Astrocyte of the hippocampus (primary cell): ENCODE measurements around the gene RPA1.
A peak's percentile ranks its signal among the peaks of the same experiment; 100 is the strongest.

ENCODE experiments used
- DNase-seq: peaks from one replicate; pipeline ENCODE4 v3.0.0; 2011; ENCODE audit warnings: low read depth, low spot score

RPA1 gene

DNA sequence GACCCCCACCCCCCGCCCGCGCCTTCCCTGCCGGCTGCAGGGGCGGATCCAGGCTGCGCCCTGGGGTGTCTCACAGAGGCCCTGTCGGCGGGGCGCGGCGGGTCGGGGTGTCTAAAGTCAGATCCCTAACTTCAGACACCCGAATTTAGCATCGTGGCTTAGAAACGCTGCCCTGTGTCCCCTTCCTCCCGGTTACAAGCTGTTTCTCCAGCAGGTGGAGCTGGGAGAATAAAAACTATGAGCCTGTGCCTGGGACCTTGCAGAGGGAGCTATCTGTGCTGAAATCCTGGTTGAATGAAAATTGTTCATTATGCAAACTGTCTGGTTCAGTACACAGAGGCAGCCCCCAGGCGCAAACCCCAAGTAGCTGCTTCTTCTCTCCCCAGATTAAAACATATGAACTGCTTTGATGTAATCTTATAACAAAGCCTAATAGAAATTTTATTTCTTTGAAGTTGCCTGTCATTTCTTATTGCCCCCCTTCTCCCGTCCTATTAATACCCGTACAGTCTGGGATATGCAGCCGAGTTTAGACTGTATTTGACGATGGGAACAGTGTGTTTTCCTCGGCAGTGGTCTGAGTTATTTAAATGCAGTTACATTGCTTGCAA is 79.0 kb downstream of the RPA1 start:
- peak; percentile 86 for DNase-seq

DNA sequence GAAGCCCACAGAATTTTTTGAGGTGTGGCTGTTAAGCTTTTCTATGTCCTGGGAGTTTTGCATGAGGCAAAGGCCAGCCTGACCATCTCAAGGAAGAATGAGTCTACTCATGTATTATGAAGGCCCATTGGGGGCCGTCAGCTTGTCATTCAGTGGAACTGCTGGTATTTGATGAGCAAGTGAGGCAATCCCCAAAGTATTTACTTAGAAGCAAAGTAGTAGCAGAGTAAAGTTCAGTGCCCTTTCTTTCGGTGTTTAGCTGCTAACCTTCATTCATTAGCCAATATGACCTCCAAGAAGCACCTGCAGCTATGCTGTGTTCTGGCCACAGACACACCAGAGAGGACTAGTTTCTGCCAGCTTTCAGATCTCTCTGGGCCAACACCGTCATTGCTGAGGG is 80.2 kb downstream of the RPA1 start:
- DNase-seq: no peak

DNA sequence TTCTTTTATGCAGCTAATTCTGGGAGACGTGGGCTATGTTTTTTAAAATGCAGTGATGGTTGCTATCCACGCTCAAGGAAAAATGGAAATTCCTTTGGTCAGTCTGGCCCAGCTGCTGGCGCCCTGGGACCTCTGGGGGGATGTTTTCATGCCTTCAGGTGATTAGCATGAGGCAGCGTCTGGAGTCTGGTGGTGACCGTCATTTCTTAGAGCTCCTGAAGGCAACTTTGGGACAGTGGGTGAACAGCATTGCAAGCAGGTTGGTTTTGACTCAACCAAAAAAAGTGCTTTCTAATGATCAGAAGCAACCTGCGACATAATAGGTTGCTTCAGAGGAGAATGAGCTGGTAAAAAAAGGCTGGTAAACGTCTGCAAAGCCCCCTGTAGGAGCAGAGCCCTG is 82.3 kb downstream of the RPA1 start:
- DNase-seq: no peak

DNA sequence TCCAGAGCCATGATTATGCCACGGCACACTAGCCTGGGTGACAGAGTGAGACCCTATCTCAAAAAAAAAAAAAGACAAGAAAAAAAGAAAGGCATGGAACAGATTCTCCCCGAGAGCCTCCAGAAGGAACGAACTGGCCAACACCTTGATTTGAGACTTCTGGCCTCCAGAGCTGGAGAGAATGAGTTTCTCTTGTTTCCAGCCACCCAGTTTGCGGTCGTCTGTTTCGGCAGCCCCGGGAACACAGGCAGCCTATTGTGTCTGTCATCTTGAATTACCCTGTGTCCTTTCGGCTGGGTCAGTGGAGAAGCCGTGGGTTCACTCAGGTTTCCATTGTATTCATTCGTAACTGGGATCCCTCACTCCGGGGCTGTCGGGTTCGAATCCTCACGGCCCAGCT is 83.9 kb downstream of the RPA1 start:
- DNase-seq: no peak

DNA sequence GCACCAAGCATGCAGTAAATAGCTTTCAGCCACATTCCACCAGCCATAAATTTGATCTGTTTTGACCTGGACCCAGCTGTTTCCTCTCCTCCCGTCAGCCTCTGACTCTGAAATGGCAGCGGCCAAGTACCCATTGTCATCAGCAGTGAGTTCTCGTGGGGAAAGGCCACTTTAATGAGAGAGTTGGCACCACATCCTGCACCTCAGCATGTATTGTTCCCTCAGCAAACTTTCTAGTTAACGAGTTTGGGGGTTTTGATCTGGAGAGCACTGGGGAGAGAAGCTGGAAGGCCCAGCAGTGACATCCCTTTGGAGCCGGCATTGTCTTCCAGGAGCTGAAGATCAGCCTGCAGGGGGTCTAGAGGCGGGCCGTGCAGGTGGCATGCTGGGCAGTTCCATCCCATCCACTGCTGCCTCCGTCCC is 84.9 kb downstream of the RPA1 start:
- no peak for DNase-seq

DNA sequence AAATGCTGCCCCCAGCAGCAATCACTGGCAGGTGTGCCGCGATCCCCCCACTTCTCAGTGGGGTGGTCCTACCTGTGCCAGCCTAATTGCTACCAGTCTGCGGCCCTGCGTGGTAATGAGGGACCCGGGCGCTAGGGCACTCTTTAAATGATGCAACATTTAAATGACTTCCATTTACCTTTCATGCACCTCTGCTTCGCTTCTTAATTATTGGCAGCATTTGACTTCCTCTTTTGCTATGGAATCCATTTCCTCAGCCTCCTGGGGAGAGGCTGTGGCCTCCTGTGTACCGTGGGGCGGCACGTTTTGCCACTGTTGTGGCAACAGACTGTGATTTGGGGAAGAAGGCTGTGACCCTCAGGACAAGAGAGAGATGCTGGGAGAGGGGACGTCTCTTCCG is 86.1 kb downstream of the RPA1 start:
- no peak for DNase-seq

DNA sequence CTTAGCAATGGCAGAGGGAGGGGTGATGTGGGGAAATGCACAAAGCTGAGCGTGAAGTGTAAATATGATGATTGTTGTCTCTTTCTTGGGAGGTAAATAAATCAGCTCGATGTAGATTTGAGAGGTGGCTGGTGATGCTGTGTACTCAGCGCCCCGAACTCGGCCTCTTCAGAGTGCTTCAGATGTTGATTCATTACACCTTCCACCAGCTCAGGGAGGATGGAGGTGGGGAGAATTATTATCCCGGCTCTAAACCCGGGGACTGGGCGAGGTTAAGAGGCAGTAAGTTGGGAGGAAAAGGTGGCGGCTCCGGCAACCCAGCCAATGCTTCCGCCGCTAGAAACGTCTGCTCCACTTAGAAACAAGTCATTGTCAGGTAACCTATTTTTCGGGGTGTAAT is 86.5 kb downstream of the RPA1 start:
- DNase-seq: no peak

DNA sequence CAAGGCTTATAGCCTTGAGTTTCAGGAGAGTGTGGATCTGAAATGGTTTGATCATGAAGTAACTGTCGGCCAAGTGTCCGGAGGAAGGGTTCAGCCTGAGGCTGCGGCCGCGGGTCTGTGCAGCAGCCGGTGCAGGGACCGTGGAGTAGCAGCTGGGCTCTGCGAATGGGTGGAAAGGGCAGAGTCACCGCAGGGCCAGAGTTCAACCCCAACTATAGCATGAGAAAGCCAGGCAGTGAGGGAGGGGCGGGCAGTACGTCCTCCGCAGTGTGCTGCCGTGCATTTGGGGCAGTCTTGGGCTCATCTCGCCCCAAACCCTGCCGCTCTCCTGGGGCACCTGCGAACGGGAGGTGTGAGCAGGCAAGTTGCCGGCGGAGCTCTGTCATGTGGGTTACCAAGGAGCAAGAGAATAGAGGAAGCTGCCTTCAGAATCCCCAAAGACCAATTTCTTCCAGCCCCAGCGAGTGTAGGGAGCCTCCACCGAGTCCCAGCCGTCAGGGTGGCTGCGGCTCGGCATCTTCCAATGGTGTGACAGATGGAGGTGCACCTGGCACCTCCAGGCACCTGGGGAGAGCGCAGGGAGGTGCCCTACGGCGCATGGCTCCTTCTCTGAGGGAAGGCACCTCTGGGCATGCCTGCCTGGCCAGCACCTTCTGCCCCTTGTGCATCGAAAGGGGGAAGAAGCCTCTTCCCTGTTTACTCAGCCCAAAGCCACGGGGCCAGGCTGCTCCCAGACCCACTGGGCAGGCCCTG is 87.3 kb downstream of the RPA1 start:
- DNase-seq: no peak

DNA sequence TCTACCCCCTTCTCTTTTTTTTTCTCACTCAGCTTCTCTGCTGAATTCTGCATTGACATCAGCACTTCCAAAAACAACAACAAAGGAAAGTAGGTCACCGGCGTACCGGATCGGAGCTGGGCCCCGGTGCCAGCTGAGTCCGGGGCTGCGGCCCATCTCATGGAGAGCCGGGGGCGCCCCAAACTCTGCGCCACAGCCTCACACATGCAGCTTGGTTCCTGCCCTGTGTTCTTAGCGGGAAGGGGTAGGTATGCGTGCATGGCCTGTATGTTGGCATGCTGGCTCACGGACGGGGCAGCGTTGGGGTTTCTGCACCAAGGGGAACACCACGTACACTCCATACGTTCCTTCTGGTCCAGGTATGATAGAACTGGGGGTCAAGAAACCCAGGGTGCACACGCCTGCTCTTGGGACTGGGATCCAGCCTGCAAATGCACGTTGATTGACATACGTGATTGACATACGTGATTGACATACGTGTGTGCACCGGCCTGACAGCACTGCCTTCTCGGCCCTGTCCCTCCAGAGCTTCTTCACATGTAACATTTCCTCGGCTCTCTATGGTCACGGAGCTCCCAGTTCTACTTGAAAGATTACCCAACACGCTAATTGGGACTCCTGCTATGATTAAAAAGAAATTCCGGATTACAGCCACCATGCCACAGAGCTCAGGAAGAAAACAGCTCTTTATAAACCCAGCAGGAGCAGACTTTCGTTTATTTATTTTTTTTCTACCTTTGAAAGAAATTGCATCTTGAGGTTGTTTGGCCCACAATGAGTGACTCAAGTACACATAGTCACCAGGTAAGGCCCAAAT is 88.7 kb downstream of the RPA1 start:
- no peak for DNase-seq

DNA sequence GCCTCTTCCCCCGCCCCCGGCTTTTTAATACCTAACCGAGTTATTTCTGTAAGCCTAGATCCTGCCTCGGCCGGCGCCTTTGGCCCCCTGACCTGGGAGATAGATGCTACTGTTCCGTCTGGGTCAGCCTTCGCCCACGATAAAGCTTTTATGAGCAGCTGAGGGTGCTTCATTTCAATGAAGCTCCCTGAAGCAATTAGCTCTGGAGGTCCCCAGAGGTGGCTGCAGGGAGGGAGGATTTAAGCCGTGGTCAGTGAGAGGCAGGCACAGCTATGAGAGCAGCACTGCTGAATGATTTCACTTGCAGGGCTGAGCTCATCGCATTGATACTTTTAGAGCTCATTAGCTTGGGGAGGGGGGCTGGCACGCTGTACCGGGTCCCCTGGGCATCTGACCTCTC is 89.4 kb downstream of the RPA1 start:
- DNase-seq: no peak

DNA sequence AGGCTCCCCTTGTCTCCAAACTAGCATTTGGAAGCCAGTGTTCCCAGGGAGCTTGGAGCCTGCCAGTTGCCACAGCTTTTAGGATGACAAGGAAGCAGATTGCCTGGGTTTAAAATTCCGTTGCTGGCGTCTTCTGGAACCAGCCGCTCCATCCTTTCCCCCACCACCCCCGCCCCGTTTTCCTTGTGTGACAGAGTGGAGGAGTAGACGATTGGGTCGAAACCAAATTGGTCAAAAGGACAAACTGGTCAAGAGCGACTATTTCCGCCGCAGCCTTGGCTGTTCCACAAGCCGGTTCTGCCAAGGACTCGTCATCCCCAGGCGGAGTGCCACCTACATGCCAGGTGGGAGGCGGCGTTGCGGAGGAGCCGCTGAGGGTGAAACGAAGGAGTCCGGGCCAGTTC is 91.1 kb downstream of the RPA1 start:
- no peak for DNase-seq

DNA sequence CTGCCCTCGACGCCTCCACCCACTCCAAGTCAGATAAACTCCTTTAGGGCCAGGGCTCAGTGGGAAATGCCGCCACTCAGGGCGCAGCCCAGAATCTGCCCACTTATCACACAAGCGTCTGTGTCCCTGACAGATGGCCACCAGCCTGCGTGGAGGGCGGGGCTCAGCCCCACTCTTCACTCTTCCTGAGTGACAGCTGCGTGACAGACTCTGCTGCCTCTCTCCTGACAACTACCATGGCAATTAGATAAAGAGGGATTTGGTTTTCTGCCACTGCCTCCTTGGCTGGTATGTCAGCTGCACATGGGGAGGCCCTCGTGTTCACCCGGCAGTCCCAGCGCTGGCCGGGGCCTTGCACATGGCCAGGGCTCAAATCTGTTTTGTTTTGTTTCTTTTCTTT is 99.2 kb downstream of the RPA1 start:
- no peak for DNase-seq

DNA sequence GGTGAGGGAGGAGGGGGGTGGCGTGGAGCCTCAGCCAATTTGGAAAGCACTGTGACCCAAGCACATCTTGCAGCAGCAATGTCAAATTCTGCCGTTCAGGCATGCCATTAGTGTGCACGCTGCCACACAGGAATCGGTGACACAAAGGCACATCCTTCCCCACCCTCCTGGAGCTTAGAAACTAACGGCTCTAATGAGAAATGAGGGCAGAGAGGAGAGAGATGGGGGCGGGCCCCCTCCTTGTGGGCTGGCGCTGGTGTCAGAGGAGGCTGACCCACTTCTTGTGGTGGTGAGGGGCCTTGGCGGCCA is 100.5 kb downstream of the RPA1 start:
- DNase-seq: no peak

DNA sequence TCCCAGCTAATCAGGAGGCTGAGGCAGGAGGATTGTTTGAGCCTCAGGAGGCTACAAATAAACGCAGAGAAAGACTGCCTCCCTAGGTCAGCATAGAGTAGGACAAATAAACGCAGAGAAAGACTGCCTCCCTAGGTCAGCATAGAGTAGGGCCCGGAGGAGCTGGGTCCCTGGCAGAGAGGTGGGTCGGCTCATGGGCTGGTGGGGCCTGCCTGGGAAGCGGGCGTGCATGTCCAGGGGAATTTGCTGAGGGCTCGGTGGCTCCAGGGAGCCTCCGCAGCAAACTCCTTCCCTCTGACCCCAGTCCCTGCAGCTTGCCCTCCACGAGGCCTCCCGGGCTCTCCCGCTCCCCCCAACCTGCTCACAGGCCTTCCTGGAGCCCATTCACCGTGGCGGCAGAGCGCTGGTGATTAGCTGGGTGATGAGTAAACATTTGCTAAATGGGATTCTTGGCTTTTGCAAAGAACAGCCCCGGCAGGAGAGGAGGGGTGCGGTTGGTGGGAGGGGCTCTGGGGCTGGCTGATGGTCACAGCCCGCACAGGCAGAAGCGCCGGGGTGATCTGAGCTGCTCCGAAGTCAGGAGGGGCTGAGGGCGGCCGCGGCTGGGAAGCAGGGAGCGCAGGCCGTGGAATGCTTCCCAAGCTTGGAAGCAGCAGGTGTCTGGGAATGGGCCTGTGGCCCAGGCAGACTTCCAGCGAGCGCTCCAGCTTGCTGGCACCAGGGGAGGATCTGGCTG is 102.2 kb downstream of the RPA1 start:
- peak; percentile 73 for DNase-seq

DNA sequence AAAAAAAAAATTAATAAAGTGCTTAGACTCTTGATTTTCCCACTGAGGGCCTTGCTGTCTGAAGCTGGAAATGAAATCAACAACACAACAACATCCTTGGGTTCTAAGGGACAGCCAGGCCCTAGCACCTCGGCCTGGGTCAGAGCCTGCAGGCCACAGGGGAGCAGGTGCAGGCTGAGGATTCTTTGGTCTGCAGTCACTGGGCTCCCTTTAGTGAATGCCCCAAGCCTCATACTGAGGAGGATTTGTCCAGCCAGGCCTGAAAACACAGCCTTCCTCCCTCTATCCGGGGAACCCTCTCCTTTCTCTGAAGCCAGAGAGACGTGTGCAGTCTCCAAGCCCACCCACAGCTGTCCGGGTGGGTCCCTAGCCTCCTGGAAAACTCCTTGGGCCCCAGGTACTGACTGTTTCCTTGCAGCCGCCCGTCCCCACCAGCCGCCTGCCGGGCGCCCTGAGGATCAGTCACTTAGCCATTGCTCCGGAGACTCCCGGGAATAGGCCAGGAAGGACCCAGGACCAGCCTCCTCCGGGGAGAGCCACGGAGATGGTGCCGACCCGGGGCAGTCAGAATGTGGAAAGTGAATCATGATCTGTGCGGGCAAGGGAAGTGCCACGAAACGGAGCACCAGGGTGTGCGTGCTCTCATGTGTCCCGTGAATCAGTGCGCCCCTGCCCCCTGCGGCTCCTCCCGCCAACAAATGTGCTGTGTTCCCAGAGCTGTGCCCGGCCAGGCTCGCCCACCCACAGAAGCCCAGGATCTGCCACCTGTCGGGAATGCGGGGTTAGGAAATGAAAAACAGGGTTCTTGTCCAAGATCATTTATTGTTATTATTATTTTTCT is 104.3 kb downstream of the RPA1 start:
- DNase-seq: no peak

DNA sequence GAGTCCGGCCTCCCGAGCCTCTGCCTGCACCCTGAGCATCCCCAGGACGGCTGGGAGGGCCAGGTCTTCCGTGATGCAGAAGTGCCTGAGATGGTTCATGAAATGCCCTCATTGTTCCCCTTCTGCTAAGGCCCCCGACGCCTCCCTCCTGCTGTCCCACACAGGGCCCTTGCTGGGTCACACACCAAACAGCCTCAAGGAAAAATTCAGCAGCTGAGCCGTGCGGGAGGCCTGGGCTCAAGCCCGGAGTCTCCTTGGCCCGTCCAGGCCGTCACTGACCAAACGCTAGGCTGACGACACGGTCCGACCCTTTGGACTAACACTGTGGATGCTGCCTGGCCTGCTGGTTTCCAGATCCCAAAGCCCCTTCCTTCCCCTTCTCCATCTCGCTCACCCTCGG is 105.1 kb downstream of the RPA1 start:
- no peak for DNase-seq

DNA sequence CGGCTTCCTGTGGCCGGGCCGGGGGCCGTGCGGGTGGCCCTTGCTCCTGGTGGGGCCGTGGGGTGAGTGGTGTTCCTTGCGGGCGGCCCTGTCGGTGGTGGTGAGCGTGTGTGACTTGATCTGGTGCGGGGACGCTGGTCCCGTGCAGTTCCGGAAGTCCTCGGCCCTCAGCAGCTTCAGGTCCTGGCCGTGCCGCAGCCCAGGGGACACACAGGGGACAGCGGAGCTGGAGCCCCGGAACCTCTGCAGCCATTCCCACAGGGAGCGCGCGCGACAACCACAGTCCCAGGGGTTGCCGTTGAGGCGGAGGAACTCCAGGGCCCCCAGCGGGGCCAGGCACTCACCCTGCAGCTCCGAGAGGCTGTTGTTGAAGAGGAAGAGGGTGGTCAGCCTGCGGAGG is 107.0 kb downstream of the RPA1 start:
- DNase-seq: no peak

DNA sequence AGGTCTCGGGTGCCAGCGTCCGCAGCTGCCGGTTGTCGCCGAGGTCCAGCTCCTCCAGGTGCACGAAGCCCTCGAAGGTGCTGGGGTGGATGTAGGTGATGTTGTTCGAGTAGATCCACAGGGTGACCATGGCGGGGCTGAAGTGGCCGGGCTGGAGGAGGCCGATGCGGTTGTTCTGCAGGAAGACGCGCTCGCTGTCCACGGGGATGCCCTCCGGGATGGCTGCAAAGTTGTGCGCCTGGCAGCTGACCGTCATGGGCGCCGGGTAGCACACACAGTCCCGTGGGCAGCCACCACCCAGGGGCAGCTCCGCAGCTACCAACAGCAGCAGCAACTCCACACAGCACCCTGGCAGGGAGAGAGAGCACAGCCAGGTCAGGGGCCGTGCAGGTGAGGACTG is 107.7 kb downstream of the RPA1 start:
- DNase-seq: no peak

DNA sequence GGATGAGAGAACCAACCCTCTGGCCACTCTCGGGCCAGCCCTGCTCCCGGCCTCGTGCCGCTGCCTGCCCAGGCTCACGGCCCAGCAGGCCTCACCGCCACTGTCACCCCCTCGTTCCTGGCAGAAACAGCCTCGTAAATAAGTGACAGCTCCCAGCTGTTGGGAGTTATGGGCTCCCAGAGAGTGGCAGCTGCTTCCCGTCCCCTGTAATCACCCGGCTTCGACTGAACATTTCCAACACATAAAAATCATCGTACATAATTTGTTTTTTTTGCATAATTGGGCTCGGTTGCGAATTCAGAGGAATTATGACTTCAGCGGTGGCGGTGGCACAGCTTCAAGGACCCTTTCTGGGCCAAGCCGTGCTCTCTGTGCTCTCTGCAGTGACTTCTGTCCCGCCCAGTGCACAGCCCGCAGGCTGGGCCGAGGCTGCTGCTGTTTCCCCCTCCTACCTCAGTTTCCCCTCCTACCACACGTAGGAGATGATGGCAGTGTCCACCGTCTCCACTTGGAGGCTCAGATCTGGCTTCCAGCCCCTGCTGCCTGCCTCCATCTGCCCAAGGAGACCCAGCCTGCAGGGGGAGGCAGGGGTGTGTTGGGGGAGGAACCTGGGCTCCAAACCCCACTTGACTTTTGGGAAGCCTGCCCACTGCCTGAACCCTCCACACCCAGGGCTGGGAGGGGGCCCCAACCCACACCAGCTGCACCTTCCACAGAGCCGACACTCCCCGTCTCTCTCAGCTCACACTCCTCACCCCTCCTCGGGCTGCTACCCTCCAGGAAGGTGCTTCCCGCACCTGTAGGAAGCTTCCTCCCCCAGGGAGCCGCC is 110.4 kb downstream of the RPA1 start:
- no peak for DNase-seq

DNA sequence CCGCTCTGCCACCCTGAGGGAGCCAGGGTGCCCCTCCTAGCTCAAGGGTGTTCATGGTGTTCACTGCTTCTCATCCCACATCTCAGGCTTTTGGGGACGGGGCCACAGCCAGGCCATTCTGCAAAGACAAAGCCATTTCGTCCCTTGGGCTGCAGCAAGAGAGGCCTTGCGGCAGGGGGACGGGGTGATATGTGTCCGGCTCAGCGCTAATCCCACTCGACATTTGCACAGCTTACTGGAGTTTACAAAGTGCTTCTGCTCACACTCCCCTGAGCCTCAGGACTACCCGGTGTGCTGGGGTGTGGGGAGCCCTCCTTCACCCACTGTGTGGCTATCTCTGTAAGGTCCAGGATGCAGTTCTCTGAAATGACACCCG is 111.0 kb downstream of the RPA1 start:
- no peak for DNase-seq
